WTC11 (cell line): ENCODE data around the gene LAPTM4A.

Source experiments
- GABPB1 ChIP-seq: sonication (generic); formaldehyde crosslinking; IDR thresholded peaks from 2 replicates; pipeline ENCODE4 v1.8.1; 2023; ENCODE audit warnings: mild to moderate bottlenecking, missing genetic modification reagents
- TF ChIP-seq, protein P1 (sequence below): fragments of 200-600 bp; IDR thresholded peaks from 2 replicates; pipeline ENCODE4 v1.8.0; 2022; ENCODE audit warnings: antibody characterized with exemption
- TF ChIP-seq, protein P2 (sequence below): sonication (generic); formaldehyde crosslinking; IDR thresholded peaks from 2 replicates; pipeline ENCODE4 v1.8.1; 2023; ENCODE audit warnings: mild to moderate bottlenecking, missing genetic modification reagents, moderate library complexity

DNA sequence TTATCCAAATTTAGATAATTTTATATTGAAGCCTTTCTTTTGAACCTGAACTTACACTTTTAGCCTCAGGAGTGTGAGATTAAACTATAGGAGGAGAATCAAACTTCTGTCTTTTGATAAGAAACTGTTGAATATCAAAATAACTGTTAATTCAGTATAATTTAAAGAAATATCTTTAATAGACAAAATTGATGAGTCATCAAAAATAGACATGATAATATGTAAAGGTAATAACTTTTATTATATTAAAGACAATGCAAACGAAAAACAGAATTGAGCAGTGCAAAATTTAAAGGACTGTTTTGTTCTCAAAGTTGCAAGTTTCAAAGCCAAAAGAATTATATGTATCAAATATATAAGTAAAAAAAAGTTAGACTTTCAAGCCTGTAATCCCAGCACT is 59.5 kb downstream of the LAPTM4A start:
- TF ChIP-seq, protein P1, sequence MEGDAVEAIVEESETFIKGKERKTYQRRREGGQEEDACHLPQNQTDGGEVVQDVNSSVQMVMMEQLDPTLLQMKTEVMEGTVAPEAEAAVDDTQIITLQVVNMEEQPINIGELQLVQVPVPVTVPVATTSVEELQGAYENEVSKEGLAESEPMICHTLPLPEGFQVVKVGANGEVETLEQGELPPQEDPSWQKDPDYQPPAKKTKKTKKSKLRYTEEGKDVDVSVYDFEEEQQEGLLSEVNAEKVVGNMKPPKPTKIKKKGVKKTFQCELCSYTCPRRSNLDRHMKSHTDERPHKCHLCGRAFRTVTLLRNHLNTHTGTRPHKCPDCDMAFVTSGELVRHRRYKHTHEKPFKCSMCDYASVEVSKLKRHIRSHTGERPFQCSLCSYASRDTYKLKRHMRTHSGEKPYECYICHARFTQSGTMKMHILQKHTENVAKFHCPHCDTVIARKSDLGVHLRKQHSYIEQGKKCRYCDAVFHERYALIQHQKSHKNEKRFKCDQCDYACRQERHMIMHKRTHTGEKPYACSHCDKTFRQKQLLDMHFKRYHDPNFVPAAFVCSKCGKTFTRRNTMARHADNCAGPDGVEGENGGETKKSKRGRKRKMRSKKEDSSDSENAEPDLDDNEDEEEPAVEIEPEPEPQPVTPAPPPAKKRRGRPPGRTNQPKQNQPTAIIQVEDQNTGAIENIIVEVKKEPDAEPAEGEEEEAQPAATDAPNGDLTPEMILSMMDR, result no peak
- TF ChIP-seq, protein P2, sequence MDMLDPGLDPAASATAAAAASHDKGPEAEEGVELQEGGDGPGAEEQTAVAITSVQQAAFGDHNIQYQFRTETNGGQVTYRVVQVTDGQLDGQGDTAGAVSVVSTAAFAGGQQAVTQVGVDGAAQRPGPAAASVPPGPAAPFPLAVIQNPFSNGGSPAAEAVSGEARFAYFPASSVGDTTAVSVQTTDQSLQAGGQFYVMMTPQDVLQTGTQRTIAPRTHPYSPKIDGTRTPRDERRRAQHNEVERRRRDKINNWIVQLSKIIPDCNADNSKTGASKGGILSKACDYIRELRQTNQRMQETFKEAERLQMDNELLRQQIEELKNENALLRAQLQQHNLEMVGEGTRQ, result no peak
- TF ChIP-seq GABPB1 (CRISPR knock-in tag), result no peak
